ENCODE data around the gene ETV1.

Gene ETV1

DNA sequence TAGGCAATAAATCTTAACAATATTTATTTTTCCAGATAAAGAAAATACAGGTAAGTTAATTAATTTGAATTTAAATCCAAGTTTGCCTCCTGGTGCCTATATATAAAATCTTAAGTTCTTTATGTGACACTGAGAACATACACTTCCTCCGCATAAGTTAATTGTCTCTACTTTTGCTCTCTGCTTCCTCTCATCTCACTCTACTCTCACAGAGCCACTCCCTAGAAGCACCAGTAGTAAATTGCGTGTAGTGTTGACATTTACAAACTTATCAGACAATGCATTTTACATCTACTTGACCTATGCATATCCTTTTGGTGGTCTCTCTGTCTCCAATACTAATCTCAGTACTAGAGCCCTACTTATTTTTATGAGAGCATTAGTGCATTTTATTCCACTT lies 144.5 kb downstream of the ETV1 start:
- no peak for TF ChIP-seq CEBPB (IDR thresholded peaks at IDR 0.05)
- no peak for TF ChIP-seq NFIC (IDR thresholded peaks at IDR 0.05)
- TF ChIP-seq EGR1 (IDR thresholded peaks at IDR 0.05), result no peak
- TF ChIP-seq, protein P1, sequence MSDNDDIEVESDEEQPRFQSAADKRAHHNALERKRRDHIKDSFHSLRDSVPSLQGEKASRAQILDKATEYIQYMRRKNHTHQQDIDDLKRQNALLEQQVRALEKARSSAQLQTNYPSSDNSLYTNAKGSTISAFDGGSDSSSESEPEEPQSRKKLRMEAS (IDR thresholded peaks at IDR 0.05), result no peak
- no peak for TF ChIP-seq USF1 (IDR thresholded peaks at IDR 0.05)
- no peak for TF ChIP-seq ZBTB7A (IDR thresholded peaks at IDR 0.05; ENCODE audit: low read depth)
- TF ChIP-seq REST (IDR thresholded peaks at IDR 0.05; ENCODE audit: low read depth), result no peak
- no peak for TF ChIP-seq YY1 (IDR thresholded peaks at IDR 0.05; ENCODE audit: low read depth)
- no peak for TF ChIP-seq TAF1 (IDR thresholded peaks at IDR 0.05; ENCODE audit: low read depth)
- no peak for TF ChIP-seq FOXM1 (IDR thresholded peaks at IDR 0.05; ENCODE audit: borderline replicate concordance, low read depth)
- no peak for TF ChIP-seq CREB1 (IDR thresholded peaks at IDR 0.05; ENCODE audit: low read depth)
- no peak for TF ChIP-seq RAD21 (IDR thresholded peaks at IDR 0.05; ENCODE audit: low read depth)
- no peak for TF ChIP-seq TCF12 (IDR thresholded peaks at IDR 0.05; ENCODE audit: low read depth)
- no peak for TF ChIP-seq TEAD4 (IDR thresholded peaks at IDR 0.05)
- TF ChIP-seq EP300 (IDR thresholded peaks at IDR 0.05; ENCODE audit: borderline replicate concordance), result no peak

DNA sequence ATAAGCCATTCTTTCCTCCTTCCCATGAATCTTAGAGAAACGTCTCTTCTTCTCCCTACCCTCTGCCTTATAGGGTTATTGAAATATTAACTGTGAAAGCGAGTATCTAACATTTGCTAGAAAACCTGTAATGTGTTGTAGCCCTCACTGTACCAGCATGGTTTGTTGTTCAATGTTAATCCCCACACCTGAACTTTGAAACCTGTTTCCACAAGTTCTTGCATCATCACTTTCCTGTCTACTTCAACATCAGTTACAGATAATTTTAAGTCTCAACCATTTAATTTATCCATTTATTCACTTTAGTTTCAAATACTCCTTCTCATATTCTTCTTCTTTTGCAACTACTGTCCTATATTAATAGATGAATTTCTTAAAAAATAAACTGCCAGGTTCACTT lies 148.2 kb downstream of the ETV1 start:
- TF ChIP-seq CREB1 (IDR thresholded peaks at IDR 0.05; ENCODE audit: low read depth) (no peak), YY1 (IDR thresholded peaks at IDR 0.05; ENCODE audit: low read depth) (no peak), ZBTB7A (IDR thresholded peaks at IDR 0.05; ENCODE audit: low read depth) (no peak), EP300 (IDR thresholded peaks at IDR 0.05; ENCODE audit: borderline replicate concordance) (no peak), EGR1 (IDR thresholded peaks at IDR 0.05) (no peak), TCF12 (IDR thresholded peaks at IDR 0.05; ENCODE audit: low read depth) (no peak), REST (IDR thresholded peaks at IDR 0.05; ENCODE audit: low read depth) (no peak), FOXM1 (IDR thresholded peaks at IDR 0.05; ENCODE audit: borderline replicate concordance, low read depth) (no peak), RAD21 (IDR thresholded peaks at IDR 0.05; ENCODE audit: low read depth) (no peak), NFIC (IDR thresholded peaks at IDR 0.05) (no peak), USF1 (IDR thresholded peaks at IDR 0.05) (no peak)
- TF ChIP-seq, protein P1 (IDR thresholded peaks at IDR 0.05), result no peak
